ENCODE results near the gene SPNS2.

DNA sequence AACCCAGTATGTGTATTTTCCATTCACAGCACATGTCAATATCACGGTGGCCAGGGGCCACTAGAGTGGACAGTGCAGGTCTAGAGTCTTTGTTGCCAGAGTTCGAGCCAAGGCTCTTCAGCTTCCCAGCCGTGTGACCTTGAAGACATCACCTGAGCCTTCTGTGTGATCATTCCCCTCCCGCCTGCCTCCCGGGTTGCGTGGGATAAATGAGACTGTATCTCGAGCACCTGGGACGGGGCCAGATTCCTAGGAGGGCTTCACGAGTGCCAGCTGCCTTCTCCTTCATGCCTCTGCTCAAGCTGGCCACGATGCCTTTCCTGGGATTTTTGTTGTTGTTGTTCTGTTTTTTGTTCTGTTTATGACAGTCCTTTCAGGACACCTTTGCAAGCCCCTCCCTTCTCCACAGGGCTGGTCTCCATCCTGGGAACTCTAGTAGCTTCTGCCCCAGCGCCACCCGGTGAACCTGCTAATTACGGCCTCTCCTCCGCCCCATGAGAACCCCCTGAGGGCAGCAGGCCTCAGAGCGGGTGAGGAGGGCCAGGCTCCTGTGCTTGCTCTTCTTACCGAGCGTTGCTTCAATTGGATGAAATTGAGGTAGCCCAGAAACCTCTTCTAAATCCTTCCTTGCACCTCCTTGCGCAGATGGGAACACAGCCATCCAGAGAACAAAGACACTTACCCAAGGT is 3.9 kb downstream of the SPNS2 start:
- TF ChIP-seq EZH2 (IDR thresholded peaks at IDR 0.05; ENCODE audit: insufficient read depth, poor library complexity, severe bottlenecking) (no peak), EZH2phosphoT487 (IDR thresholded peaks at IDR 0.05; ENCODE audit: insufficient read depth, low read depth) (no peak)

Data from GM23248 (cell line).